H1 (cell line): ENCODE data around the gene PPM1L. TPM values are rescaled to one million over a fixed set of nuclear protein-coding genes. Genes with fewer than 3 reads are reported as not detected.

Source experiments
- CTCF ChIA-PET: fragments of 300-600 bp; sonication (Branson Sonifier 250); formaldehyde crosslinking; loops from one replicate; lab custom pipeline; 2021; ENCODE audit not compliant: partially characterized antibody; lab: Charles Lee
- POLR2A ChIA-PET: fragments of 300-600 bp; sonication (Branson Sonifier 250); formaldehyde crosslinking; loops from one replicate; lab custom pipeline; 2021; ENCODE audit warnings: inconsistent platforms; ENCODE audit not compliant: partially characterized antibody; lab: Charles Lee
- DNase-seq, 2 experiments: peaks; one replicate each; pipeline versions ENCODE4 v3.0.0 to v3.0.0-alpha.2; 2010 to 2022; ENCODE audit warnings: low spot score in 2 of 2, low read depth in 1 of 2, mixed read lengths in 1 of 2
- FAIRE-seq: peaks from 2 replicates; lab custom pipeline; 2011; peaks lifted over from hg19 to GRCh38; lab: Jason Lieb, UNC
- H2AFZ ChIP-seq: 2 replicates; pipeline ENCODE4 v1.8.1; 2012; ENCODE audit warnings: low read length, inconsistent platforms
- H2AK5ac ChIP-seq: 2 replicates; pipeline ENCODE4 v1.6.1; 2013; ENCODE audit warnings: low read depth, low read length
- H2BK120ac ChIP-seq: replicated peaks from 2 replicates; pipeline ENCODE3; 2013; ENCODE audit warnings: low read depth, low read length, inconsistent platforms
- H2BK12ac ChIP-seq: 2 replicates; pipeline ENCODE4 v1.6.1; 2013; ENCODE audit warnings: low read depth, low read length
- H2BK15ac ChIP-seq: 2 replicates; pipeline ENCODE4 v1.6.1; 2013; ENCODE audit warnings: low read length
- H2BK20ac ChIP-seq: 2 replicates; pipeline ENCODE4 v1.6.1; 2013; ENCODE audit warnings: low read length
- H2BK5ac ChIP-seq: 2 replicates; pipeline ENCODE4 v1.6.1; 2013; ENCODE audit warnings: low read depth, low read length
- H3K14ac ChIP-seq: 2 replicates; pipeline ENCODE4 v1.6.1; 2013; ENCODE audit warnings: inconsistent platforms; ENCODE audit not compliant: insufficient read length
- H3K18ac ChIP-seq: 2 replicates; pipeline ENCODE4 v1.6.1; 2013; ENCODE audit warnings: low read length; ENCODE audit errors: extremely low read depth
- H3K23ac ChIP-seq: 2 replicates; pipeline ENCODE4 v1.6.1; 2013; ENCODE audit warnings: inconsistent platforms; ENCODE audit not compliant: insufficient read length
- H3K23me2 ChIP-seq: 2 replicates; pipeline ENCODE4 v1.6.1; 2013; ENCODE audit warnings: low read depth, low read length
- H3K27ac ChIP-seq: 2 replicates; pipeline ENCODE4 v1.6.1; 2011; ENCODE audit warnings: low read depth, low read length, inconsistent platforms
- H3K27me3 ChIP-seq, 4 experiments: replicated peaks in 1 of 4; 1 replicate in 1 of 4; 2 replicates in 3 of 4; pipeline versions ENCODE4 v1.6.1 to v1.8.1; 2011 to 2013; ENCODE audit warnings: low read length in 3 of 4, mild to moderate bottlenecking in 3 of 4, inconsistent platforms in 2 of 4, mixed read lengths in 2 of 4, moderate library complexity in 1 of 4; ENCODE audit not compliant: control insufficient read depth in 3 of 4, insufficient read depth in 3 of 4; ENCODE audit errors: extremely low read depth in 1 of 4
- H3K36me3 ChIP-seq, 4 experiments: 2 replicates each; pipeline versions ENCODE4 v1.6.1 to v1.8.1; 2011 to 2013; ENCODE audit warnings: mild to moderate bottlenecking in 4 of 4, low read length in 3 of 4, moderate library complexity in 2 of 4, control low read depth in 1 of 4, inconsistent platforms in 1 of 4; ENCODE audit not compliant: insufficient read depth in 4 of 4, control insufficient read depth in 2 of 4
- H3K4ac ChIP-seq: replicated peaks from 2 replicates; pipeline ENCODE3; 2013; ENCODE audit warnings: low read length, low read depth, mixed read lengths, inconsistent platforms; ENCODE audit not compliant: insufficient read length
- H3K4me1 ChIP-seq, 4 experiments: replicated peaks in 1 of 4; 1 replicate in 1 of 4; 2 replicates in 3 of 4; pipeline versions ENCODE4 v1.6.1 to v1.8.1; 2011 to 2013; ENCODE audit warnings: low read length in 3 of 4, inconsistent platforms in 2 of 4, mixed read lengths in 1 of 4; ENCODE audit not compliant: insufficient read depth in 4 of 4, control insufficient read depth in 3 of 4
- H3K4me2 ChIP-seq, 2 experiments: 2 replicates each; pipeline versions ENCODE4 v1.6.1 to v1.8.1; 2011 to 2013; ENCODE audit warnings: low read depth in 2 of 2, low read length in 2 of 2, control low read depth in 1 of 2, inconsistent platforms in 1 of 2, mild to moderate bottlenecking in 1 of 2; ENCODE audit not compliant: insufficient read depth in 1 of 2
- H3K4me3 ChIP-seq, 4 experiments: fragments of 200-600, 300-600 bp in 1 of 4; sonication (generic), shearing (Covaris generic), sonication (Bioruptor Twin) in 1 of 4; 2 replicates each; pipeline versions ENCODE4 v1.5.1 to v1.8.1; 2011 to 2016; ENCODE audit warnings: low read length in 4 of 4, low read depth in 3 of 4, control low read depth in 2 of 4, inconsistent platforms in 2 of 4, mild to moderate bottlenecking in 2 of 4, mixed read lengths in 1 of 4, moderate library complexity in 1 of 4; ENCODE audit not compliant: insufficient read depth in 2 of 4; ENCODE audit errors: extremely low read depth in 1 of 4
- H3K56ac ChIP-seq: replicated peaks from 2 replicates; pipeline ENCODE3; 2013; ENCODE audit warnings: low read depth, mild to moderate bottlenecking, mixed read lengths, low read length, inconsistent platforms; ENCODE audit not compliant: insufficient read length
- H3K79me1 ChIP-seq: 2 replicates; pipeline ENCODE4 v1.6.1; 2013; ENCODE audit warnings: low read depth, low read length, control low read depth
- H3K79me2 ChIP-seq, 2 experiments: 2 replicates each; pipeline versions ENCODE4 v1.6.1 to v1.8.1; 2012 to 2013; ENCODE audit warnings: low read length in 2 of 2, mild to moderate bottlenecking in 2 of 2, inconsistent platforms in 1 of 2; ENCODE audit not compliant: insufficient read depth in 2 of 2, control insufficient read depth in 1 of 2
- H3K9ac ChIP-seq, 4 experiments: replicated peaks in 1 of 4; 1 replicate in 1 of 4; 2 replicates in 3 of 4; pipeline versions ENCODE4 v1.6.1 to v1.8.1; 2011 to 2013; ENCODE audit warnings: low read depth in 3 of 4, low read length in 3 of 4, control low read depth in 2 of 4, mild to moderate bottlenecking in 2 of 4, moderate library complexity in 2 of 4, inconsistent platforms in 1 of 4; ENCODE audit errors: extremely low read depth in 1 of 4
- H3K9me3 ChIP-seq, 2 experiments: 2 replicates each; pipeline versions ENCODE4 v1.6.1 to v1.8.1; 2012 to 2013; ENCODE audit warnings: mild to moderate bottlenecking in 2 of 2, moderate library complexity in 2 of 2, control low read depth in 1 of 2, inconsistent platforms in 1 of 2, low read depth in 1 of 2, low read length in 1 of 2, mixed read lengths in 1 of 2; ENCODE audit not compliant: insufficient read depth in 2 of 2
- H4K20me1 ChIP-seq, 2 experiments: replicated peaks in 1 of 2; 2 replicates each; pipeline versions ENCODE3 to v1.8.1; 2011 to 2013; ENCODE audit warnings: inconsistent platforms in 2 of 2, low read length in 2 of 2, mild to moderate bottlenecking in 1 of 2; ENCODE audit not compliant: insufficient read depth in 2 of 2, control insufficient read depth in 1 of 2
- H4K5ac ChIP-seq: 2 replicates; pipeline ENCODE4 v1.6.1; 2013; ENCODE audit warnings: low read length, low read depth, mixed read lengths, inconsistent platforms; ENCODE audit not compliant: insufficient read length
- H4K8ac ChIP-seq: 2 replicates; pipeline ENCODE4 v1.8.0; 2013; ENCODE audit warnings: mild to moderate bottlenecking, moderate library complexity, low read length, inconsistent platforms; ENCODE audit not compliant: insufficient read depth; ENCODE audit errors: extremely low read depth
- H4K91ac ChIP-seq: replicated peaks from 2 replicates; pipeline ENCODE3; 2013; ENCODE audit warnings: low read length, mixed read lengths, inconsistent platforms; ENCODE audit not compliant: insufficient read length
- JUN ChIP-seq: IDR thresholded peaks from 2 replicates; pipeline ENCODE4 v1.6.1; 2011; ENCODE audit warnings: low read depth, mild to moderate bottlenecking, improper control_type of control experiment, low read length
- NRF1 ChIP-seq: IDR thresholded peaks from 2 replicates; pipeline ENCODE4 v1.6.1; 2011; ENCODE audit warnings: mild to moderate bottlenecking, low read depth, low read length, improper control_type of control experiment
- polyA plus RNA-seq, 7 experiments: library from polyadenylated mRNA; depleted of rRNA in 3 of 7; stranded (reverse) in 5 of 7; unstranded in 2 of 7; fragments of >200 nt in 5 of 7; fragments of 200-250 nt in 2 of 7; gene quantifications; 1 replicate in 5 of 7; 2 replicates in 1 of 7; 4 replicates in 1 of 7; pipeline versions ENCODE4 v1.2.1 to v1.2.3, GENCODE V29; 2011 to 2013; ENCODE audit warnings: missing spikeins in 2 of 7, mixed read lengths in 2 of 7
- total RNA-seq: library from RNA; stranded (reverse); fragmentation: NEBNext Ultra II Directional; extraction: Animal tissue kit (Norgen Biotek cat#: 25700); gene quantifications from 2 replicates; pipeline ENCODE4 v1.2.1, GENCODE V29; 2021
- TF ChIP-seq, protein P1 (sequence below): IDR thresholded peaks from 2 replicates; pipeline ENCODE4 v1.6.1; 2012; ENCODE audit warnings: inconsistent platforms

Gene PPM1L
- total and polyA plus RNA-seq, 2 of the 8 experiments (the other 6 are each of a cell fraction or from before 2014, with no cell fraction given): 2.8 to 18.1 TPM

DNA sequence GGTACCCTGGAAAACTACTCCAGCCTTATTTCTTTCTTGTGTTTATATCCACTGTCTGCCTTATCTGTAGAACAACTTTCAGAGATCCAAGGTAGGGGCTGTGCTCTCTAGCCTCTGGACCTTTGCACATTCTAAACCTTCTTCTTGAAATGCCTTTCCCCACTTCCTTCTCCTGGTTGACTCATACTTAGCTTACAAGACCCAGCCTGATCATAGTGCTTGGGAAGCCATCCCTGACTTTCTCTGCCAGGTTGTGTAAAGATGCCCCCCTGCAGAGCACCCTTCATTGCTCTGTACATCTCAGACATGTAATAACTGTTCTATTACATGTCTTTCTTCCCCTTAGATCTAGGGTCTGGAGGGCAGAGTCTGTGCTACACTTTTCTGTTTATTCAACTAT, 50.1 kb downstream of the PPM1L start:
- H3K9ac ChIP-seq: no peak overlapping the region
- H3K14ac ChIP-seq: no peak overlapping the region
- TF ChIP-seq, protein P1, sequence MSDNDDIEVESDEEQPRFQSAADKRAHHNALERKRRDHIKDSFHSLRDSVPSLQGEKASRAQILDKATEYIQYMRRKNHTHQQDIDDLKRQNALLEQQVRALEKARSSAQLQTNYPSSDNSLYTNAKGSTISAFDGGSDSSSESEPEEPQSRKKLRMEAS: no peak
- no peak for TF ChIP-seq NRF1
- TF ChIP-seq JUN: no peak

More for the DNA sequence above, 50.1 kb downstream of the PPM1L start:
- Histone ChIP-seq H4K20me1 (peaks cover 0 to 2% of the 10 kb centered on the region in 2 experiments), H3K9me3 (no peaks in the 10 kb centered on the region), H3K56ac (no peak overlapping the region), H3K4me3 (no peak overlapping the region), H3K4me2 (no peak overlapping the region), H3K27me3 (no peaks in the 10 kb centered on the region), H2BK12ac (no peak overlapping the region), H3K4me1 (peaks cover 1 to 5% (median 2%) of the 10 kb centered on the region in 4 experiments; a peak in 3 of 7 replicates), H2BK120ac (no peak overlapping the region), H2BK20ac (no peak overlapping the region), H3K18ac (no peak overlapping the region), H4K91ac (no peak overlapping the region), H3K27ac (no peak overlapping the region), H3K4ac (no peak overlapping the region), H3K23ac (no peak overlapping the region), H3K23me2 (no peaks in the 10 kb centered on the region; the same call in 1 of the 2 replicates), H4K5ac (no peak overlapping the region), H3K79me1 (no peaks in the 10 kb centered on the region; the same call in 1 of the 2 replicates), H2BK15ac (no peak overlapping the region), H3K36me3 (no peaks in the 10 kb centered on the region), H2BK5ac (no peak overlapping the region), H2AFZ (no peak overlapping the region), H4K8ac (no peak overlapping the region), H3K79me2 (no peaks in the 10 kb centered on the region; a peak in 2 of 4 replicates), H2AK5ac (no peak overlapping the region)
- FAIRE-seq (no peak), DNase-seq (no peak)
- POLR2A ChIA-PET: no interaction called here
- CTCF ChIA-PET: interaction anchor here (0.6 kb wide), 1 partner anchor 114 kb away, joined by 3 read pairs; no protein-coding TSS in a partner anchor
